GM23248 (cell line): ENCODE data around the gene ELMO1.

Experiments
- EZH2 ChIP-seq: fragments of 200-600 bp; sonication (generic); IDR thresholded peaks from 2 replicates; pipeline ENCODE4 v1.6.1; 2018; ENCODE audit warnings: antibody characterized with exemption, mild to moderate bottlenecking; ENCODE audit not compliant: insufficient read depth, poor library complexity, severe bottlenecking
- EZH2phosphoT487 ChIP-seq: fragments of 200-600 bp; sonication (generic); IDR thresholded peaks from 2 replicates; pipeline ENCODE4 v1.6.1; 2018; ENCODE audit warnings: antibody characterized with exemption, moderate library complexity, mild to moderate bottlenecking, low read depth; ENCODE audit not compliant: insufficient read depth

GRCh38 chr7:36961693-36962092, 487.0 kb downstream of the ELMO1 start:
- TF ChIP-seq EZH2phosphoT487 (no peak), EZH2 (no peak)
